GM23338 (cell line): ENCODE data around the gene APMAP. TPM values are rescaled to one million over a fixed set of nuclear protein-coding genes. Genes with fewer than 3 reads are reported as not detected.

Source experiments
- ATAC-seq: fragments of 200-7000 bp; cut with Tn5 transposase; 3 replicates; pipeline ENCODE4 v1.9.1; 2020
- DNase-seq: peaks from one replicate; pipeline ENCODE4 v3.0.0-alpha.2; 2015; ENCODE audit warnings: low spot score
- H2AFZ ChIP-seq: fragments of 200-600 bp; sonication (generic); 2 replicates; pipeline ENCODE4 v1.8.0; 2016; ENCODE audit warnings: antibody characterized with exemption, mild to moderate bottlenecking, moderate library complexity
- H3F3A ChIP-seq: fragments of 200-600 bp; sonication (generic); replicated peaks from 2 replicates; pipeline ENCODE4 v1.8.0; 2017; ENCODE audit warnings: antibody characterized with exemption, mixed run types, low read depth
- H3K27ac ChIP-seq: fragments of 200-600 bp; sonication (generic); 2 replicates; pipeline ENCODE4 v1.6.1; 2016; ENCODE audit warnings: low read depth
- H3K27me3 ChIP-seq: fragments of 200-600 bp; sonication (generic); 2 replicates; pipeline ENCODE4 v1.8.0; 2016; ENCODE audit warnings: mild to moderate bottlenecking, mixed run types, moderate library complexity; ENCODE audit not compliant: insufficient read depth
- H3K36me3 ChIP-seq: fragments of 200-600 bp; sonication (generic); 2 replicates; pipeline ENCODE4 v1.8.0; 2016; ENCODE audit warnings: mild to moderate bottlenecking; ENCODE audit not compliant: insufficient read depth
- H3K4me1 ChIP-seq: fragments of 200-600 bp; sonication (generic); 2 replicates; pipeline ENCODE4 v1.8.0; 2016; ENCODE audit warnings: mild to moderate bottlenecking, moderate library complexity; ENCODE audit not compliant: insufficient read depth
- H3K4me2 ChIP-seq: fragments of 200-600 bp; sonication (generic); 2 replicates; pipeline ENCODE4 v1.7.1; 2017; ENCODE audit warnings: mixed run types
- H3K4me3 ChIP-seq: fragments of 200-600 bp; sonication (generic); 2 replicates; pipeline ENCODE4 v1.6.1; 2016; ENCODE audit warnings: mixed run types
- H3K79me2 ChIP-seq: fragments of 200-600 bp; sonication (generic); replicated peaks from 2 replicates; pipeline ENCODE4 v1.8.0; 2017; ENCODE audit warnings: mild to moderate bottlenecking; ENCODE audit not compliant: insufficient read depth
- H3K9me2 ChIP-seq: fragments of 200-600 bp; sonication (generic); 2 replicates; pipeline ENCODE4 v1.8.0; 2017; ENCODE audit not compliant: insufficient read depth
- H4K20me1 ChIP-seq: fragments of 200-600 bp; sonication (generic); replicated peaks from 2 replicates; pipeline ENCODE4 v1.8.0; 2017; ENCODE audit warnings: mild to moderate bottlenecking; ENCODE audit not compliant: insufficient read depth
- H3K27ac Mint-ChIP-seq: 2 replicates; pipeline ENCODE4 v1.8.0; 2020; ENCODE audit warnings: inconsistent platforms, mild to moderate bottlenecking, moderate library complexity, mixed read lengths
- H3K27me3 Mint-ChIP-seq: 3 replicates; pipeline ENCODE4 v1.8.0; 2022; ENCODE audit warnings: low read depth, mild to moderate bottlenecking, moderate library complexity, mixed read lengths, inconsistent platforms; ENCODE audit not compliant: insufficient read depth, poor library complexity
- H3K36me3 Mint-ChIP-seq: 3 replicates; pipeline ENCODE4 v1.8.0; 2021; ENCODE audit warnings: low read depth, mild to moderate bottlenecking, inconsistent platforms, moderate library complexity, mixed read lengths
- H3K4me1 Mint-ChIP-seq: 3 replicates; pipeline ENCODE4 v1.8.0; 2020; ENCODE audit warnings: mild to moderate bottlenecking, inconsistent platforms, mixed read lengths
- H3K4me3 Mint-ChIP-seq: 3 replicates; pipeline ENCODE4 v1.8.0; 2021; ENCODE audit warnings: moderate library complexity, mild to moderate bottlenecking, inconsistent platforms, mixed read lengths
- H3K9me3 Mint-ChIP-seq: 3 replicates; pipeline ENCODE4 v1.8.0; 2020; ENCODE audit warnings: moderate library complexity, mild to moderate bottlenecking, inconsistent platforms, mixed read lengths
- CREB1 ChIP-seq: fragments of 250-450 bp; sonication (Bioruptor Pico); IDR thresholded peaks from 2 replicates; pipeline ENCODE4 v1.5.0; 2020; ENCODE audit warnings: low read depth, mild to moderate bottlenecking, moderate library complexity
- CTCF ChIP-seq, 2 experiments: fragments of 200-600 bp in 1 of 2; sonication (generic) in 1 of 2; conservative IDR thresholded peaks; 2 replicates each; pipeline versions ENCODE4 v1.5.1 to v1.6.1; 2016 to 2017; ENCODE audit warnings: antibody characterized with exemption in 2 of 2, low read depth in 2 of 2, mild to moderate bottlenecking in 2 of 2, moderate library complexity in 1 of 2
- ETS1 ChIP-seq: IDR thresholded peaks from 2 replicates; pipeline ENCODE4 v1.6.1; 2016; ENCODE audit warnings: antibody characterized with exemption
- EZH2phosphoT487 ChIP-seq: fragments of 200-600 bp; sonication (generic); IDR thresholded peaks from one replicate; pipeline ENCODE4 v1.8.1; 2018; ENCODE audit warnings: antibody characterized with exemption; ENCODE audit not compliant: unreplicated experiment
- JUNB ChIP-seq: IDR thresholded peaks from one replicate; pipeline ENCODE4 v1.6.1; 2016; ENCODE audit warnings: antibody characterized with exemption; ENCODE audit not compliant: unreplicated experiment
- ZNF114 ChIP-seq: fragments of 250-450 bp; sonication (Bioruptor Pico); IDR thresholded peaks from 2 replicates; pipeline ENCODE4 v1.5.0; 2020; ENCODE audit warnings: mild to moderate bottlenecking, moderate library complexity
- ZNF462 ChIP-seq: fragments of 250-450 bp; sonication (Bioruptor Pico); IDR thresholded peaks from 2 replicates; pipeline ENCODE4 v1.5.0; 2020; ENCODE audit warnings: mild to moderate bottlenecking, moderate library complexity
- polyA plus RNA-seq: library from polyadenylated mRNA; unstranded; fragments of >200 nt; fragmentation: Nextera tagmentation; extraction: Ambion mirVana; gene quantifications from 2 replicates; pipeline ENCODE4 v1.2.1, GENCODE V29; 2016
- total RNA-seq: library from RNA; depleted of rRNA; stranded (reverse); fragments of >200 nt; shearing (Covaris generic); gene quantifications from 2 replicates; pipeline ENCODE4 v1.2.3, GENCODE V29; 2014

The APMAP gene
- total and polyA plus RNA-seq, 2 experiments from 2014 or later = 31.7 to 72.3 TPM

GRCh38 chr20:24954566-24954965 is 38.0 kb downstream of the APMAP start:
- Histone ChIP-seq H3K4me3 (no peak overlapping the region), H3K4me1 (no peaks in the 10 kb centered on the region), H3F3A (no peaks in the 10 kb centered on the region), H3K27me3 (no peaks in the 10 kb centered on the region), H3K36me3 (no peaks in the 10 kb centered on the region), H3K4me2 (no peak overlapping the region), H2AFZ (no peak overlapping the region), H4K20me1 (no peaks in the 10 kb centered on the region), H3K9me2 (no peaks in the 10 kb centered on the region), H3K27ac (no peak overlapping the region), H3K79me2 (no peaks in the 10 kb centered on the region)
- H3K4me1 Mint-ChIP-seq = peaks cover 9% of the 10 kb centered on the region; the same call in 2 of the 3 replicates
- no peak overlapping the region for H3K27ac Mint-ChIP-seq
- ATAC-seq = no peak
- peaks cover 3% of the 10 kb centered on the region; the same call in 1 of the 3 replicates for H3K36me3 Mint-ChIP-seq
- no peak overlapping the region for H3K4me3 Mint-ChIP-seq
- peaks cover 4% of the 10 kb centered on the region for H3K27me3 Mint-ChIP-seq
- DNase-seq = no peak
- no peaks in the 10 kb centered on the region; the same call in 2 of the 3 replicates for H3K9me3 Mint-ChIP-seq
- TF ChIP-seq ETS1 (no peak), CREB1 (CRISPR knock-in tag) (no peak), EZH2phosphoT487 (no peak), ZNF462 (CRISPR knock-in tag) (no peak), CTCF (conservative IDR thresholded peaks at IDR 0.05; ENCODE audit: low read depth in 2 of 2) (no peak), ZNF114 (CRISPR knock-in tag) (no peak), JUNB (no peak)
